GM04504 (cell line): Measurements from ENCODE around the gene PACSIN2.

ENCODE experiments used
- DNase-seq: peaks from one replicate; pipeline ENCODE4 v3.0.0-alpha.2; 2012; ENCODE audit warnings: low read depth

Gene PACSIN2

GRCh38 chr22:42905702-42906183, 109.2 kb downstream of the PACSIN2 start:
- no peak for DNase-seq

GRCh38 chr22:42905217-42905616, 109.7 kb downstream of the PACSIN2 start:
- no peak for DNase-seq

- no peak for DNase-seq
These were observed 110.9 kb downstream of the PACSIN2 start for GRCh38 chr22:42904050-42904449.

GRCh38 chr22:42902875-42903510, 112.0 kb downstream of the PACSIN2 start:
- DNase-seq = peak; percentile 39

GRCh38 chr22:42901790-42902508, 113.0 kb downstream of the PACSIN2 start:
- DNase-seq = no peak

- no peak for DNase-seq
These were observed 117.0 kb downstream of the PACSIN2 start for GRCh38 chr22:42897960-42898359.

GRCh38 chr22:42895541-42895981, 119.4 kb downstream of the PACSIN2 start:
- no peak for DNase-seq

GRCh38 chr22:42895087-42895486, 119.9 kb downstream of the PACSIN2 start:
- no peak for DNase-seq

- no peak for DNase-seq
These were observed 121.4 kb downstream of the PACSIN2 start for GRCh38 chr22:42893371-42894150.

GRCh38 chr22:42892571-42893316, 122.2 kb downstream of the PACSIN2 start:
- DNase-seq = no peak

GRCh38 chr22:42892156-42892555, 122.8 kb downstream of the PACSIN2 start:
- no peak for DNase-seq

GRCh38 chr22:42891696-42892095, 123.3 kb downstream of the PACSIN2 start:
- DNase-seq = no peak

GRCh38 chr22:42891008-42891407, 123.9 kb downstream of the PACSIN2 start:
- DNase-seq = no peak

GRCh38 chr22:42889304-42889703, 125.6 kb downstream of the PACSIN2 start:
- no peak for DNase-seq

- DNase-seq = no peak
These were observed 127.1 kb downstream of the PACSIN2 start for GRCh38 chr22:42887523-42888507.

GRCh38 chr22:42887120-42887519, 127.8 kb downstream of the PACSIN2 start:
- DNase-seq = no peak

- peak; percentile 24 for DNase-seq
These were observed 129.5 kb downstream of the PACSIN2 start for GRCh38 chr22:42885446-42885845.

GRCh38 chr22:42884616-42885375, 130.2 kb downstream of the PACSIN2 start:
- DNase-seq = no peak

- no peak for DNase-seq
These were observed 131.0 kb downstream of the PACSIN2 start for GRCh38 chr22:42883970-42884369.

GRCh38 chr22:42883121-42883520, 131.8 kb downstream of the PACSIN2 start:
- no peak for DNase-seq
